Keratinocyte (primary cell): Measurements from ENCODE around the gene RHOT1. TPM values are rescaled to one million over a fixed set of nuclear protein-coding genes. Genes with fewer than 3 reads are reported as not detected.

Experiments
- DNase-seq: peaks from one replicate; pipeline ENCODE4 v3.0.0-alpha.2; 2011; ENCODE audit warnings: low read depth, missing footprints, low spot score
- FAIRE-seq: peaks from 2 replicates; lab custom pipeline; 2011; peaks lifted over from hg19 to GRCh38; lab: Jason Lieb, UNC
- H2AFZ ChIP-seq: 2 replicates; pipeline ENCODE4 v1.6.0; 2012; ENCODE audit warnings: low read length, control low read depth, inconsistent platforms; ENCODE audit not compliant: control insufficient read depth
- H3K27ac ChIP-seq: 2 replicates; pipeline ENCODE4 v1.5.1; 2011; ENCODE audit warnings: low read length; ENCODE audit not compliant: control insufficient read depth, insufficient read depth
- H3K27me3 ChIP-seq: 3 replicates; pipeline ENCODE4 v1.6.0; 2011; ENCODE audit warnings: low read length; ENCODE audit not compliant: control insufficient read depth, insufficient read depth; ENCODE audit errors: extremely low read depth
- H3K36me3 ChIP-seq, 2 experiments: 2 replicates in 1 of 2; 3 replicates in 1 of 2; pipeline ENCODE4 v1.5.1; 2011; ENCODE audit warnings: low read length in 2 of 2, mild to moderate bottlenecking in 1 of 2; ENCODE audit not compliant: control insufficient read depth in 2 of 2, insufficient read depth in 2 of 2; ENCODE audit errors: extremely low read depth in 1 of 2
- H3K4me1 ChIP-seq: 3 replicates; pipeline ENCODE4 v1.5.1; 2011; ENCODE audit warnings: low read length; ENCODE audit not compliant: control insufficient read depth, insufficient read depth; ENCODE audit errors: extremely low read depth
- H3K4me2 ChIP-seq: 3 replicates; pipeline ENCODE4 v1.6.0; 2011; ENCODE audit warnings: low read depth, low read length; ENCODE audit not compliant: control insufficient read depth, insufficient read depth; ENCODE audit errors: extremely low read depth
- H3K4me3 ChIP-seq, 3 experiments: fragments of 200-600 bp in 1 of 3; sonication (generic) in 1 of 3; 2 replicates in 2 of 3; 3 replicates in 1 of 3; pipeline ENCODE4 v1.5.1; 2011 to 2016; ENCODE audit warnings: low read length in 3 of 3, mild to moderate bottlenecking in 3 of 3, control low read depth in 2 of 3, inconsistent platforms in 1 of 3, low read depth in 1 of 3, mixed read lengths in 1 of 3, mixed run types in 1 of 3, moderate library complexity in 1 of 3; ENCODE audit not compliant: control insufficient read depth in 2 of 3, insufficient read depth in 2 of 3; ENCODE audit errors: extremely low read depth in 1 of 3
- H3K79me2 ChIP-seq: 2 replicates; pipeline ENCODE4 v1.6.0; 2012; ENCODE audit warnings: low read length; ENCODE audit not compliant: control insufficient read depth, insufficient read depth
- H3K9ac ChIP-seq: 3 replicates; pipeline ENCODE4 v1.6.0; 2011; ENCODE audit warnings: low read length; ENCODE audit not compliant: control insufficient read depth, insufficient read depth; ENCODE audit errors: extremely low read depth
- H3K9me1 ChIP-seq: 3 replicates; pipeline ENCODE4 v1.6.0; 2011; ENCODE audit warnings: low read length; ENCODE audit not compliant: control insufficient read depth, insufficient read depth; ENCODE audit errors: extremely low read depth
- H3K9me3 ChIP-seq: 2 replicates; pipeline ENCODE4 v1.5.1; 2012; ENCODE audit warnings: low read depth, low read length; ENCODE audit not compliant: control insufficient read depth
- H4K20me1 ChIP-seq: 3 replicates; pipeline ENCODE4 v1.6.0; 2011; ENCODE audit warnings: low read length; ENCODE audit not compliant: control insufficient read depth, insufficient read depth; ENCODE audit errors: extremely low read depth
- EZH2 ChIP-seq: IDR thresholded peaks from one replicate; pipeline ENCODE4 v1.6.1; 2012; ENCODE audit warnings: inconsistent platforms, mild to moderate bottlenecking, low read length, moderate library complexity
- dilution Hi-C: fragments of 300-500 bp; cut with MboI; formaldehyde crosslinking; loops from one replicate; pipeline ENCODE4 v1.7.0; 2020; ENCODE audit warnings: low sequenced_read_pairs; ENCODE audit not compliant: extremely low pct_ligation_motif_present
- polyA plus RNA-seq, 5 experiments: library from polyadenylated mRNA; depleted of rRNA in 3 of 5; stranded (reverse) in 3 of 5; stranded (forward) in 1 of 5; unstranded in 1 of 5; fragments of >200 nt; gene quantifications; 1 replicate in 1 of 5; 2 replicates in 3 of 5; 3 replicates in 1 of 5; pipeline versions ENCODE4 v1.2.1 to v1.2.3, GENCODE V29; 2011 to 2012; ENCODE audit warnings: missing spikeins in 2 of 5, low read depth in 1 of 5, low replicate concordance in 1 of 5
- TF ChIP-seq, protein P1 (sequence below), 3 experiments: IDR thresholded peaks in 1 of 3; conservative IDR thresholded peaks in 1 of 3; optimal IDR thresholded peaks in 1 of 3; 2 replicates in 2 of 3; 3 replicates in 1 of 3; pipeline versions ENCODE3 to v1.5.1; 2011; ENCODE audit warnings: low read length in 3 of 3, mild to moderate bottlenecking in 3 of 3, moderate library complexity in 2 of 3, control low read depth in 1 of 3, inconsistent platforms in 1 of 3; ENCODE audit not compliant: insufficient read depth in 2 of 3; ENCODE audit errors: extremely low read depth in 1 of 3

Gene RHOT1
- polyA plus RNA-seq, 1 donor (not counting 4 experiments of a cell fraction or from before 2014, with no cell fraction given) = 50.4 TPM

DNA sequence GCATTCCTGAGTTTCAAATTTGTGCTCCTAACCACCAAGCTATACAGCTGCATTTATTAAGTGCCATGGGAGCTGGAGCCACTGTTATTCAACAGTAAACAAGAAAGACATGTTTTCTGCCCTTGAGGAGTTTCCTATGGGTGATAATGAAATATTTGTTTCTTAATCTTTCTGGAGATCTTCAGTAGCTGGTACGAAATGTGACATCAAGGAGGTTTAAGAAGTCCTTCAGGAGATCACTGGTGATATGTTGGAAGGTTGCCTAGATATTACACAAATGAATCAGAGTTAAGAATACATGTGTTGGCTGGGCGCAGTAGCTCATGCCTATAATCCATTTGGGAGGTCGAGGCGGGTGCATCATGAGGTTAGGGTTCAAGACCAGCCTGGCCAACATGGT lies 14.9 kb downstream of the RHOT1 start:
- H3K9me3 ChIP-seq = no peaks in the 10 kb centered on the region
- H3K27ac ChIP-seq = no peak overlapping the region
- H3K9ac ChIP-seq = no peak overlapping the region
- TF ChIP-seq, protein P1, sequence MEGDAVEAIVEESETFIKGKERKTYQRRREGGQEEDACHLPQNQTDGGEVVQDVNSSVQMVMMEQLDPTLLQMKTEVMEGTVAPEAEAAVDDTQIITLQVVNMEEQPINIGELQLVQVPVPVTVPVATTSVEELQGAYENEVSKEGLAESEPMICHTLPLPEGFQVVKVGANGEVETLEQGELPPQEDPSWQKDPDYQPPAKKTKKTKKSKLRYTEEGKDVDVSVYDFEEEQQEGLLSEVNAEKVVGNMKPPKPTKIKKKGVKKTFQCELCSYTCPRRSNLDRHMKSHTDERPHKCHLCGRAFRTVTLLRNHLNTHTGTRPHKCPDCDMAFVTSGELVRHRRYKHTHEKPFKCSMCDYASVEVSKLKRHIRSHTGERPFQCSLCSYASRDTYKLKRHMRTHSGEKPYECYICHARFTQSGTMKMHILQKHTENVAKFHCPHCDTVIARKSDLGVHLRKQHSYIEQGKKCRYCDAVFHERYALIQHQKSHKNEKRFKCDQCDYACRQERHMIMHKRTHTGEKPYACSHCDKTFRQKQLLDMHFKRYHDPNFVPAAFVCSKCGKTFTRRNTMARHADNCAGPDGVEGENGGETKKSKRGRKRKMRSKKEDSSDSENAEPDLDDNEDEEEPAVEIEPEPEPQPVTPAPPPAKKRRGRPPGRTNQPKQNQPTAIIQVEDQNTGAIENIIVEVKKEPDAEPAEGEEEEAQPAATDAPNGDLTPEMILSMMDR (optimal IDR thresholded peaks at IDR 0.05 in 1 of 3, IDR thresholded peaks at IDR 0.05 in 1 of 3, conservative IDR thresholded peaks at IDR 0.05 in 1 of 3; ENCODE audit: extremely low read depth in 1 of 3, insufficient read depth in 2 of 3, low read length in 3 of 3) = no peak
- no peak for TF ChIP-seq EZH2
- DNase-seq (no peak), FAIRE-seq (peak; percentile 55)
- peaks cover 0 to 9% of the 10 kb centered on the region in 2 experiments for H3K36me3 ChIP-seq
- dilution Hi-C loops = no loop called here
- H3K79me2 ChIP-seq = peaks cover 3% of the 10 kb centered on the region
- no peak overlapping the region for H3K4me2 ChIP-seq
- no peaks in the 10 kb centered on the region for H3K27me3 ChIP-seq
- no peak overlapping the region for H3K4me3 ChIP-seq
- peaks cover 3% of the 10 kb centered on the region for H3K4me1 ChIP-seq
- H4K20me1 ChIP-seq = no peaks in the 10 kb centered on the region
- H2AFZ ChIP-seq = no peak overlapping the region
- H3K9me1 ChIP-seq = no peaks in the 10 kb centered on the region

- peaks cover 6% of the 10 kb centered on the region for H3K4me1 ChIP-seq
- DNase-seq (no peak), FAIRE-seq (no peak)
- H3K27me3 ChIP-seq = no peaks in the 10 kb centered on the region
- dilution Hi-C loops = no loop called here
- H3K4me2 ChIP-seq = no peak overlapping the region
- H3K79me2 ChIP-seq = peaks cover 3% of the 10 kb centered on the region
- H3K9ac ChIP-seq = no peak overlapping the region
- H3K9me1 ChIP-seq = no peaks in the 10 kb centered on the region
- H3K4me3 ChIP-seq = no peak overlapping the region
- H2AFZ ChIP-seq = no peak overlapping the region
- H3K27ac ChIP-seq = no peak overlapping the region
- peaks cover 0 to 9% of the 10 kb centered on the region in 2 experiments for H3K36me3 ChIP-seq
- TF ChIP-seq, protein P1 (optimal IDR thresholded peaks at IDR 0.05 in 1 of 3, IDR thresholded peaks at IDR 0.05 in 1 of 3, conservative IDR thresholded peaks at IDR 0.05 in 1 of 3; ENCODE audit: extremely low read depth in 1 of 3, insufficient read depth in 2 of 3, low read length in 3 of 3) = no peak
- no peak for TF ChIP-seq EZH2
- no peaks in the 10 kb centered on the region for H4K20me1 ChIP-seq
- H3K9me3 ChIP-seq = no peaks in the 10 kb centered on the region
Observed at GRCh38 chr17:32158870-32159585, 16.7 kb downstream of the RHOT1 start.
